ENCODE data around the gene SMPD4.
A peak's percentile ranks its signal among the peaks of the same experiment; 100 is the strongest.
"Not testable (repeated sequence)": the region's sequence is repeated elsewhere in the genome, so short reads cannot be mapped to it uniquely, and the experiment has no call there.

The SMPD4 gene

DNA sequence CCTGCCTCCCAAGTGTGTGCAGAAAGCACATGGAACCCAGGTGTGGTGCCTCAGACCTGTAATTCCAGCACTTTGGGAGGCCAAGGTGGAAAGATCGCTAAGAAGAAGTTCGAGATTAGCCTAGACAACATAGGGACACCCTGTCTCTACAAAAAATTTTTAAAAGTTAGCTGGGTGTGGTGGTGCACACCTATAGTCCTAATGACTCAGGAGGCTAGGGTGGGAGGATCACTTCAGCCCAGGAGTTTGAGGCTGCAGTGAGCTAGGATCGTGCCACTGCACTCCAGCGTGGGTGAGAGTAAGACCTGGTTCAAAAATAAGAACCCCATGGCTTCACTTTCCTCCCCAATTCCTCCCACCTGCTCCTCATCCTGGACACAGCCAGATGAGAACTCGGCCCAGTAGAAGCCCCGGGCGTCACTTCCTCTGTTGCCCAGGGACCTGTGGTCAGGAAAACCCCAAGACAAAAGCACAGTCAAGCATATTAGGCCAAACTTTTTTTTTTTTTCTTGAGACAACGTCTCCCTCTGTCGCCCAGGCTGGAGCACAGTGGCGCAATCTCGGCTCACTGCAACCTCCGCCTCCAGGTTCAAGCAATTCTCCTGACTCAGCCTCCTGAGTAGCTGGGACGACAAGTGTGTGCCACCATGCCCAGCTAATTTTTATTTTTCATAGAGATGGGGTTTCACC is 23.4 kb downstream of the SMPD4 start:
- not testable (repeated sequence) for DNase-seq (ENCODE audit: low read depth in 3 of 3, low spot score in 1 of 3)

DNA sequence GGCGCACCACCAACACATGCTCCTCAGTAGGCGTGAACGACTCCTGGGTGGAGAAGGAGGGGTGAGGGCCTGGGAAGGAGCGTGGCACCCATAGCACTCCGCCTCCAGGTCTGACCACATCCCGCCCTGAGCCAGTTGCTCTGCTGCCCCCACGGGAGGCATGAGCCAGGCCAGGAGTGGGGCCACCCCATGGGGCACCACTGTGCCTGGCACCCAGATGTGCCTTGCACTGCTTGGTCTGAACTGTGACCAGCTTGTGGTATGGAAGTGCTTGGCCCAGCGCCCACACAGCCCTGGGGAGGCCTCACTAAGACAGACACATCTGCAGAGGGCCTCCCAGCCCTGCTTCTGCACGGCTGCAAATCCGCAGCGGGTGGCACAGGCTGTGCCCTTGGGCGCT is 24.0 kb downstream of the SMPD4 start:
- DNase-seq (ENCODE audit: low read depth in 3 of 3, low spot score in 1 of 3), result not testable (repeated sequence)

DNA sequence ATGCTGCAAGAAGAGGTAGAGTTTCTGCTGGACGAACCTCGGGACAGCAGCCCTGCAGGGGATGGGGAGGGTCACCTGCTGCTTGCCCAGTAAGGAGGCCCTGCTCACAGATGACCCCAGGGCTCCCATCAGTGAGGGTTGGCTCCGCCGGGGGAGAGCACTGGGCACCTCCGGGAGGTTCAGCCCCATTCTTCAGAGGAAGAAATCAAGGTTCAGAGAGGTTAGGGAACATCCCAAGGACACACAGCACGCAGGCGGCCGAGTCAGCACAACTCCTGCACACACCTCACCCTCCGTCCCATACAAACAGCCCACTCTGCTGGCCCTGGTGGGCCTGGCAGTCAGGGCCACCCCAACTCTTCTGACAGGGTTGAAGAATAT is 24.8 kb downstream of the SMPD4 start:
- no peak for DNase-seq (ENCODE audit: low read depth in 3 of 3, low spot score in 1 of 3)

DNA sequence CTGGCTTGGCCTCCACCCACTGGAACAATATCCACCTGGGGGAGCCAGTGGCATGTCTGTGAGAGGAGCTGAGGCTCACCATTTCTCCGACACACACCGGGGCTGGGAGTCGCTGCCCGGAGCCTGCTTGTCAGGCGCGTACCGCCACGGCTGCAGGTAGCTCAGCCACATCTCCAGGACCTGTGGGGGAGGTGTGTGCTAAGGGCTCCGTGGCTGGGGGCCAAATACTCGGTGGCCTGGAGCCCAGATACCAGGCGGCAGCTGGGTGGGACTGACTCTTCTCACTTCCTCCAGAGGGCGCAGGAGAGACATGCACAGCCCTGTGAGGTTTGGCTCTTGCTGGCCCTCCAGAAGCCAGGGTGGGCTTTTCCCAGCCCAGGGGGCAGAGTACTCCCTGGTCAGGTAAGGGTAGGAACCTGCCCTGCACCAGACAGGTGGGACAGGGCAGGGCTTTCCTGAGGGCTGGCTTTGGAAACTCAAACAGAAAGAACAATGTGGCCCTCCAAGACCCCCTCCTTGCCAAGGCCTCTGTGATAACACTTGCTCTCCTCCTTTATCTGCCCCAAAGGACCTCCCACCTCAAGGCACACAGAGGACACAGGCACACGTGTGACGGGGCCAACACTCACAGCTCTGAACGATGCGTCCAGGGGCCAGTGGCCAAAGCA is 25.3 kb downstream of the SMPD4 start:
- not testable (repeated sequence) for DNase-seq (ENCODE audit: low read depth in 3 of 3, low spot score in 1 of 3)

DNA sequence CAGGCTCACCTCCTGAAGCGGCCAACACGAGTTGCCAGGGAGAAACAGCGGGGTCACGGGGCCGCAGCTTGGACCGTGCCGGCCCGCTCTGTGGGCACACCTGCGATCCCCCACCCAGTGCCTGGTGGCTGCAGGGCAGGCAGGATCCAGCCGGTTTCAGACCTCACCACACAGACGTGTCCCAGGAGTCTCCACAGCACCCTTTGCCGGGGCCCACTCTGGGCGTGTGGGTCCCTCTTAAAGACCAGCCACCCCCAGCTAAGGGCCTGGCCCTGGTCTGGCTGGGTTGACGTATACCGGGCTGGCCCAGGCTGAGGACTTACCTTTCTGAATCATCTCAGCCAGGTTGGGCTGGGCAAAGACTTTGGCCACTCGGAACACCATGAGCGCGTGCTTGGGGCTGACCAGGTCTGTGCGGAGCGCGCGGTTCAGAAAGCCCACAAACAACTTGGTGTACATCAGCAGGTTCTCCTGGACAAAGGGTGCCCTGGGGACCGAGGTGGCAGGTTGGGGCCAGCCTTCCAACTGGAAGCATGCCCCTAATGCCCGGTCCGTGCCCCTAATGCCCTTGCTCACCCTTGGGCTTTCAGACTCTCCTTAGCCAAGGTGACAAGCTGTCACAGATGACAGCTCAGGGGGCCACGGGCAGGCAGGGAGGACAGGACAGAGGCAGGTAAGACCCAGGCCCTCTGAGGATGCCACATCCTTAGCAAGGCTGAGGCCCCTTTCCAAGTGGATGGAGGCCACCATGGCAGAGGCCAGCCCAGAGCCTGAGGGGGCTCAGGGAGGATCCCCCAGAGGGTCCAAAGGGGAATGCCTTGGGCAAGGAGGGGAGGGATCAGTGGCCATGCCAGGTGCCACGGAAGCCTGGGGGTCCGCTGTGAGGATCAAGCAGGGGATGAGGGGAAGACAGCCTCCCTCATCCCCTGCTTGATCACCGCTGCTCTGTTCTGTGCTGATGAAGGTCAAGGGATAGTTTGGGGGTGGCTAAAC is 26.3 kb downstream of the SMPD4 start:
- no peak for DNase-seq (ENCODE audit: low read depth in 3 of 3, low spot score in 1 of 3)

DNA sequence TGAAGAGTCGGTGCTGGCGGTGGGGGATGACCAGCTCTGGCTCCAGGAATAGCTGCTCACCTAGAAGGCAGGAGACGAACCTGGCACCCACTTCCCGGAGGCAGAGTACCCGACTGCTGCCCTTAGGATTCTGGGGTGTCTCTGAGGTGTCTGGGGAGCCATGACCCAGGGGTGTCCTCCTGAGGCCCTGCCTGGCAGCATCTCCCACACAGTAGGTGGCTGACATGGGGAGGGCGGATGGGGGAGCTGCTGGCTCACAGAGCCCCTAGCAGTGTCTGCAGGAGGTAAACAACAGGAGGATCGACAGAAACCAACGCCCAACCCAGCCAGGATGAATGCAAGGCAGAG is 27.0 kb downstream of the SMPD4 start:
- not testable (repeated sequence) for DNase-seq (ENCODE audit: low read depth in 3 of 3, low spot score in 1 of 3)

DNA sequence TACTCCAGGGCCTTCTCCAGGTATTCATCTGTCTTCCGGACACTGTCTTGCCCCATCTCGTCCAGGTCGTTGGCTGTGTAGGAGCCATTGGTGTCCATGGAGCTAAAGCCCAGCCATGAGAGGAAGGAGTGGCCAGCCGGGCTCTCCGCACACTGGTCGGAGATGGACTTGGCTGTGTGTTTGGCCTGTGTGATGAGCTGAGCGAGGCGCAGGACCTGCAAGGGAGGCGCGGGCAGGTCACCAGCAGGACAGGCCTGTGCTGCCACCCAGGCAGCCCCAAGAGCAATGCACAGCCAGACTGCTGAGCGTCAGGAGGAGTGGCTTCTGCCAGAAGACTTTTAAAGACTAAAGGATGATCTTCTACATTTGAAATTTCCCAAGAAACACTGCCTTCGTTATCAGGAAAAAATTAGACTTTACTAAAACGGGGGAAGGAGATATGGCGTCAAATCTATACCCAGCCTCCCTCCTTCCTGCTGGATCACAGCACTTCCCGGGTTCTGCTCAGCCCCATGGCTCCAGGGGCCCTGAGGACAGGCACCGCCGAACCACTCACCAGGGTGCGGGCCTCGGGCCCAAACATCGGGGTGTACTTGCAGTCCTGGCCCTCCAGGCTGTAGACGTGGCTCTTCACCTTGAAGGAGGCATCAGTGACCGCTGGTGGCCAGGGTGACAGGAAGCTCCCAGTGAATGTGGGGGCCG is 27.5 kb downstream of the SMPD4 start:
- not testable (repeated sequence) for DNase-seq (ENCODE audit: low read depth in 3 of 3, low spot score in 1 of 3)

DNA sequence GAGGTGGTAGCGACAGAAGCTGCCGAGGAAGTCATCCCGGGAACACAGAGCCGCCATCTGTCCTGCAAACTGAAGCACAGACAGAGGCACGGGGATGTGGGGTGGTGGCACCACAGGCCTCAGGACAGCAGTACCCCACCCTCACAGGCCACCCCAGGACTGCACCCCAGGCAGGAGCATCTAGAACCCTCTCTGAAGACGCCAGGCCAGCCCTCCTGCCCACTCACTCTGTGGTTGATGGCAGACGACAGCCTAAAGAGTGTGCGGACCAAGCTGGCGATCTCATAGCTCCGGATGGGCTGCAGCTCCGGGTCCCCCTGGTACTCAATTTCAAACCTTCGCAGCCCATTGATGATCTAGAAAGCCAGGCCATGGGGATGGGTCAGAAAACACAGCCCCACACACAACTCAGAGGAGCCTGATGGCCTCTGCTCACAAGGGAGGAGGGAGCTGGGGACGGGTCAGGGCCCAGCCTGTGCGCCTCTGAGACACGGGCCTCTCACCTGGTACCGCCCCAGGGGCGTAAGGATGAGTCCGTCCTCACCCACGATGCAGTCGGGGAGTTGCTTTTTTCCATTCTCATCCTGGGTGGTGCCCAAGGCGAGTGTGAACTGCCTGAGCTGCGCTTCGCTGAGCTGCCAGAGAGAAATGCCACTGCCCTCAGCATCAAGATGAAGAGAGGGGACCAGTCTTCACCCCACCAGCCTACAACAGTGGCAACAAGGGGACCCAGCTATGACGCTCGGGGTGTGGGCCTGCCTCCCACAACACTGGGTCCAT is 28.4 kb downstream of the SMPD4 start:
- no peak for DNase-seq (ENCODE audit: low read depth in 3 of 3, low spot score in 1 of 3)

DNA sequence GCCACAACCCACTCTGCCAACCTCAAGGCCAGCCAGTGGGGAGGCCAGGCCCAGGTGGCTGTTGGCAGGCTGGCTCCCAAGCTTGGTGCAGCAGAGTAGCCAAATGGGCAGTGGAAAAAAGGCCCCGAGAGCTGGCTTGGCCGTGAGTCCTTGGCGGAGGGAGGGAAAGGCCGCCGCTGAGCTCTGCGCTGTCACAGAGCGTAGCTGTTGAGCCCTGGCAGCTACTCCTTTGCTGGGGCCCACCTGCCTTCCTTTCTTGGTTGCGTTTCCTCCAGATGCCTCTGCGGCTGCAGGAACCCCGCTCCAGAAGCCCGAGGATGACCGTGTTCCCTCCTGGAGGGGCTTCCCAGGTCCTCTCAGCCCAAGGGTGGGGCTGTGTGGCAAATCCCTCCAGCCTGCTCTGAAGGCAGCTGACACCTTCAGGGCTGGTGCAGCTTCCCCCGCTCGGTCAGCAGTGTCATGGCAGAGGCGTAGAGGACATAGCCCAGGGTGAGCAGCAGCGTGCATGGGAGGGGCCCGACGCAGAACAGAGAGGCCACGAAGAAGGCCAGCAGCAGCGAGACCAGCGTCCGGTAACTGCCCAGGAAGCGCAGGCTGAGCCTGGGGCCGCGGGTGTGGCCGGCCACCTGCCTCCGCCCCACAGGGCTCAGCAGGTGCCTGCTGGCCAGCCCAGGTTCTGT is 29.1 kb downstream of the SMPD4 start:
- DNase-seq (ENCODE audit: low read depth in 3 of 3, low spot score in 1 of 3), result not testable (repeated sequence)

DNA sequence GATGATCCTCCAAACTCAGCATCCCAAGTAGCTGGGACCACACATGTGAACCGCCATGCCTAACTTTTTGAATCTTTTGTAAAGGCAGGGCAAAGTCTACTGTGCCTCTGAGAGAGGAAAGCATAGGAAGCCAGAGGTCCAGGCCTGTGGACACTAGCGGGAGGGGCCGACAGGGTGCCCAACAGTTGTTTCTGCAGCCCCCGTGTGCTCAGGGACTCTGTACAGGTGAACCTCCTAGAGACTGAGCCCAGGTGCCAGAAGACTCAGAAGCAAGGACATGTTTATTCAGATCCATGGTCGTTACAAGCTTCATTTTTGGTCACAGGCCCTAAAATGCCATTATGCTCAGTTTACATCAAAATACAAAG is 30.3 kb downstream of the SMPD4 start:
- DNase-seq (ENCODE audit: low read depth in 3 of 3, low spot score in 1 of 3), result not testable (repeated sequence)

DNA sequence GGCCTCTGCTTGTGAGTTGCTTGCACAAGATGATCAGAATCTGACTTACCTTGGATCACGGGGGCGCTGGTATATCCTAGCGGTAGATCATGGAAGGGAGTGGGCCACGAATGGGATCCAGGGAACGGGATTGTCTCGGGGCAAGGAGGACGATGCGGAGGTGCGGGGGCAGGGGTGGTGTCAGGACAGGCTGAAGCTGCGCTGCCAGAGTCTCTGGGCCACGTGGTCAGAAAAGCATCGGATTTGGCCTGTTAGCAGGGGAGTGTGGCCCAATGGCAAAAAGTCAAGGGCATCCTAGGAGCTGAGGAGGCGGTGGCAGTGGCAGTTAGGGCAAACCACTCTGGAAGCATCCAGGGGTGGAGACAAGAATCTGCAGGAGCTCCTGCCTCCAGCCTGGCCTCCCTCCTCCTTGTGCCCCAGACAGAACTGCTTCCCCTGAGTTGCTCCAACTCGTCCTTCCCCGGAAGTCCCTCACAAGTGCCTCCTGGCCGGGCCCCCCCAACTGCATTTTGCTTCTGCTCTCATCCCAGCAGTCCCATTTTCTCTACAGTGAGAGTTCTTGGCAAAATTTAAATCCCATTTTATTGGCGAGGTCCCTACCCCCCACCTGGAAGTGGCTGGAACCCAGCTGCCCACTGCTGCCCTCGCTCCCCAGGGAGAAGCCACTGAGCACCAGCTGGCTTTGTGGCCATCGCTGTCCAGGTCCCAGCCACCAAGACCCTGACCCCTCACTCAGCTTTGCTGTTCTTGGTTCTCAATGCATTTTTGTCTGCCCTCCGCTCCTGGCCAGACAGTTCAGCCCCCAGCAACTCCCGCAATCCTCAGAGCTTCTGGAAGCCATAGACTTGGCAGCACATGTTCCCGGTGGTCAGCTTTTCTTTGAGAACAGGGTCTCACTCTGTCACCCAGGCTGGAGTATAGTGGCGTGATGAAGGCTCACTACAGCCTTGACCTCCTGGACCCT is 30.9 kb downstream of the SMPD4 start:
- DNase-seq (ENCODE audit: low read depth in 3 of 3, low spot score in 1 of 3), result no peak

DNA sequence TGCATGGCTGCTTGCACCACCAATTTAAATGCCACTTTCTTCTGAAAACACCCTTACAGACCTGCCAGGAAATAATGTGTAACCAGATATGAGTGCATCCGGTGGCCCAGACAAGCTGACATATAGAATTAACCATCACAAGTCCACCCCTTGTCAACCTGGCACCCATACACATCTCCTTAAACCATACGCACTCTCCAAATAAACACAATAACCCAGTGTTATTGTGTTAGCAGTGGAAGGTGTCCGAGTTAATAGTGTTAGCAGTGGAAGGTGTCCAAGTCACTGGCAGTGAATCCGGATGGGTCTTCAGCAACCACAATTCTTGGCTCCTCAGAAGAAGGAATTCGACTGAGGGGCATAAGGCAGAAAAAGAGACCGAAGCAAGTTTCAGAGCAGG is 32.9 kb downstream of the SMPD4 start:
- DNase-seq (ENCODE audit: low read depth in 3 of 3, low spot score in 1 of 3), result not testable (repeated sequence)

DNA sequence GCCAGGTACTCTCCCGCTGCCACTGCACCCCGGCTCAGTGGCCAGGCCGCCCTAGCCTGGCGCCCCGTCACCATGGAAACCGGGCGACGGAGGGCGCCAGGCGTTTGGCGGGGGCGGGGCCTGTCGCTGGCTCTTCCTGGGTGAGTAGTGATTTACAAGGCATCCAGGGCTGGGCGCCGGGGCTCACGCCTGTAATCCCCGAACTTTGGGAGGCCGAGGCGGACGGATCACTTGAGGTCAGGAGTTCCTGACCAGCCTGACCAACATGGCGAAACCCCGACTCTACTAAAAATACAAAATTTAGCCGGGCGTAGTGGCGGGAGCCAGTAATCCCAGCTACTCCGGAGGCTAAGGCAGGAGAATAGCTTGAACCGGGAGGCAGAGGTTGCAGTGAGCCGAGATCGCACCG is 36.4 kb downstream of the SMPD4 start, which contains the start of gene CCDC74B:
CCDC74B (minus strand) TSS at position 107 of the 409 bp plus-strand sequence. CDS start 116 bp downstream, outside the sequence.
- DNase-seq (ENCODE audit: low read depth in 3 of 3, low spot score in 1 of 3), result peak in 1 of 3 donors; percentile 24

DNA sequence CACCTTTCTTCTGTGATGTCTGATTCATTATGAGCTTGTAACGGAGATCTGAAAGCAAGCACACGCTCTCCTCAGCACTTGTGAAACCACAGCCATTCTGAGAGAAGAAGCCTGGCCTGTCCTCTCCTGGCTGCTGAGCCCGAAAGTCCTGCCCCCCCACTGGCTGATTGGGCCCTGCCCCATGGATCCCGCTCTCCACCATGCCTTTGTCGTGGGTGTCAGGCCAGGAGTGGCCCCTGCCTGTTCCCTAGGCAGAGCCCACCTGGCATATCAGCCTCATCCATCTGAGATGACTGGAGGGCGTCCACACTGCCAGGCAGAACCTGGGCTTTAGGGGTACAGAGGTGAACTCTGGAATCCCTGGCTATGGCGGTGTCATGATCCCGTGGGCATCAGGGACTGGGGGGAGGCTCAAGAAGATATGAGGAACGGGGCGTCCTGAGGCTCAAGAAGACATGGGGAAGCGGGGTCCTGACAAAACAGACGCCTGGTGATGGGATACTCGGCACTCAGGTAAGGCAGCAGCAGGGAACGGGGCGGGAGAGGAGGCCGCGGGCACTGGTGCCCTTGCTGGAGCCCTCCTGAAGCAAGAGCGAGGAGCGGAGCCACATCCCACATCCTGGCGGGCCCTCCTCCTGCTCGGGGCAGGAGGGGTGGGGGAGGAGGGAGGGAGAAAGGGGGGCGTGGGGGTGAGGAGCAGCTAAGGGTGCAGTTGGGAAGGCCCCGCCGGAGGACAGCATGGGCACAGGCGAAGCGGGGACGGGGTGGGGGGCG is 37.9 kb downstream of the SMPD4 start:
- DNase-seq (ENCODE audit: low read depth in 3 of 3, low spot score in 1 of 3), result not testable (repeated sequence)

DNA sequence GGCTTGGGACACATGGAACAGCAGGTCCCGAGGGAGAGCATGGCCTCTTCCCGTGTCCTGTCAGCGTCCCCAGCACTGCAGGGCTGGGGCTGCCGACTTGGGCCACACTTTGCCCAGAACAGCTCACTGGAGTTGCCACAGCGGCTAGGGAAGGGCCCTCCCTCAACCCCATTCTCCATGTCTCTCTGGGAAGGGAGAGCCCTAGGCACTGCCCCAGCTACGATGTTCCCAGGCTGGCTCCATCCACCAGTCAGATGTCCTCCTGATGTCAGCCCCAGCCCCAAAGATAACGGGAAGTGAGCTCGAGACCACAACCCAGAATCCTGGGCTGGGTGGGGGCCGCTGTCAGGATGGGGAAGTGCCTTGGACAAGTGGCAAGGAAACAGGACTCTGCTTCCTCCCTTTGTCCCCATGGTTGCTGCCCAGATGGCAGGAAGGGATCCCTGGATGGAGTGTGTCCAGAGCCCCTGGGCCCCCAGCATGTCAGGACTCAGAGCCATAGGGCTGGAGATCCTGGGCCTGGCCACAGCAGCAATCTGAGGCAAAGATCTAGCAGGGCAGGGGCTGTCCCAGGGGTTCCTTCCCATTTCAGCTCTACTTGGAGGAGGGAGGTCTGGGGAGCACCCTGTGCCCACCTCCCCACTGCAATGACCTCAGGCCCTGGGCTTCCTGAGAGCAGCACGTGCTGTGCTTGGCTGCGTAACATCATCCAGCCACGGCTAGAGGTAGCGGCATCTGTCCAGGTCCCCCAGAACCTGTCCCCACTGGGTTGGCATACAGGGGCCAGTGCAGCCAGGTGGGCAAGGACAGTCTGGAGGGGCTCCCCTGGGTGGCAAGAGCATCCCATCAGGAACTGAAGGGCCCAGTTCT is 38.8 kb downstream of the SMPD4 start:
- not testable (repeated sequence) for DNase-seq (ENCODE audit: low read depth in 3 of 3, low spot score in 1 of 3)

DNA sequence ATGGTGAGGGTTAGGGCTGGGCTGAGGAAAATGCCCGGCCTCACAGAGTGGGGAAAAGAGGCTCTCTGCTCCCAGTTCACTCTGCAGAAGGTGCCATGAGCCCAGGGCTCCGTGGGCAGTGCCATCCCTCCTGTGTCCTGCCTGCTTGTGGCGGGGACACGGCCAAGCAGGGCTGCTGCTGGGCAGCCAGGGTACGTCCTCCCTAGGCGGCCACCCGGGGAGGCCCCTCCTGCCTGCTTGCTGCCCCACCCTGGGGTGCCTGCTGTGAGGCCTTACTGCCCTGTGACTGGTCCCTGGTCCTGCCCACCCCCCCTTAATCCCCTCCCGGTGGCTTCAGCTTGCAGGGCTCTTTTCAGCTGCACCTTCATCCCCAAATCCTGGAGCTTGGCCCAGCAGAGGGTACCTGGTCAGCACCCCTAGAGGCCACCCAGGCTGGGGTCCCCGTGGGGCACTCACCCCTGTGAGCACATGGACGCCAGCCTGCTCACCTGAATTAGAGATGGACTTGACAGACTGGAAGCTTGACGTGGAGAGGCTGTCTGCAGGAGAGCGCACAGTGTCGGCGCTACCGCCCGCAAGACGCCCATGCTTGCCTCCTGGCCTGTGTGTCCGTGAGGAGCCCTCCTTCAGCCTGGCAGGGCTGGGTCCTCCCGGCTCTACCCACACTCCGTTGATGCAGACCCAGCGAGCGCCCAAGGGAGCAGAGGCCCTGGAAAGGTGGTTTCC is 39.6 kb downstream of the SMPD4 start:
- not testable (repeated sequence) for DNase-seq (ENCODE audit: low read depth in 3 of 3, low spot score in 1 of 3)
